ENCODE data around the gene MXRA8.

DNA sequence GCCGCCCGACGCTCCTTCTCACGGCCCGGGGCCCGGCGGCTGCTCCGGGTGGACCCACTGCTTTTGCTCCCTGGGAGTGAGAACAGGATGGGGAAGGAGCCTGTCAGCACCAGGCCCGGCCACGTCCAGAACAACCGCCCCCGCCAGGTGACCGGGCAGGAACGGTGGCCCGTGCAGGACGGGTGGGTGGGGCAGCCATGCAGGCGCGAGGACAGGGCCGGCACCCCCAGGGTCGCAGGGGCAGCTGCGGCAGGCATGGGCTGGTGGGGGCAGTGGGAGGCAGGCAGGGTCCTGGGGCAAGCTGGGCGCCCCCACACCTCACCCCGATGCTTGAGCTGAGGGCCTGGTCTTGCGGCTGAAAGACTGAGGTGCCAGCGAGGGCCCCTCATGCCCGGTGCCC, 21.9 kb downstream of the MXRA8 start:
- TF ChIP-seq POLR2A (IDR thresholded peaks at IDR 0.05) = no peak
- TF ChIP-seq CTCF (IDR thresholded peaks at IDR 0.05) = no peak
- no peak for TF ChIP-seq POLR2AphosphoS5 (IDR thresholded peaks at IDR 0.05; ENCODE audit: insufficient read depth in 1 of 2, low read depth in 1 of 2)

All from vagina (tissue), 2 donors.